Myometrial cell (primary cell): ENCODE data around the gene POLR1D. TPM values are rescaled to one million over a fixed set of nuclear protein-coding genes. Genes with fewer than 3 reads are reported as not detected.

Experiments used
- total RNA-seq: library from RNA; depleted of rRNA; stranded (reverse); fragments of >200 nt; gene quantifications from 2 replicates; pipeline ENCODE4 v1.2.3, GENCODE V29; 2015

The POLR1D gene
- total RNA-seq, result 65.4 and 93.4 TPM in 2 replicates

DNA sequence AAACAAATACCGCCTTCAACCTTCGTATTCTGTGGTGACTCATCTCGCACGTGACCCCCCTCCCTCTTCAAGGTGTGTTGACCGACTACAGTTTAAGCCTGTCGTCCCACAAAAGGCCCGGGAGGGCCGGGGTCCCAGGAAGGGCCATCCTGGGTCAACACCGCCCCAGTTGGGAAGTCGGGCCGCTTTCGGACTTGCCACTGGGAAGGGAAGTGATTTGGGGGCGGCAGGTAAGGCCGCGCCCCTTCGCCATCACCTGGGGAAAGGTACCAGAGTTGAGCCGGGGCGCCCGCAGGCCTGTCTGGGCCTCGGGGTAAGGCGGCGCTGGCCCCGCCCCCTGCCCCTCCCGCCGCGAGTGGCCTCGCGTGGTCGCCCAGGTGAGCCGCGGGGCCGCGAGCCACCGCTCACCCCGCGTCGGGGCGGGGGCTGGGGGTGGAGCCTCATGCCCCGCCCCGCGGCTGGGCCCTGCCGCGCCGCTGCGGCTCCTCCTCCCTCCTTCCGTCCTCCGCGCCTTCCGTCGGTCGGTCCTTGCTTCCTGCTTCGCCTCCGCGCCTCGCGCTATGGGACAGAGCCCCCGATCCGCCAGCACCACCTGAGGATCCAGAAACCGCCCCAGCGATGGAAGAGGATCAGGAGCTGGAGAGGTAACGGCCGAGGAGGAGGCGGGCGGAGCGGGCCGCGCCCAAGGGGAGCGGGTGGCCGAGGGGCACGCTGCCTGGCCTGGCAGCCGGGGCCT is at the start of gene POLR1D:
Gene POLR1D, plus strand, starts transcription at position 527 of the 736 bp plus-strand sequence. Its CDS starts 92 bp downstream, at position 619.

GRCh38 chr13:27620377-27621115 is 1.1 kb upstream of the POLR1D start, which contains the start of gene LNX2:
Gene LNX2, minus strand, starts transcription at chr13:27620529. Its CDS starts 38,826 bp downstream, at chr13:27581703.

Other genes with a start within 250 kb of the POLR1D start
- 184 and 243 TPM in 2 replicates for gene GTF3A, start 197.3 kb upstream of the POLR1D start, total RNA-seq
- 37.8 and 63.6 TPM in 2 replicates for gene MTIF3, start 171.3 kb upstream of the POLR1D start, total RNA-seq
- gene LNX2, start 1.4 kb upstream of the POLR1D start, total RNA-seq, result 3.4 and 3.5 TPM in 2 replicates
- gene GSX1, start 170.6 kb downstream of the POLR1D start, total RNA-seq, result not detected in 2 replicates